NCI-H2196 (cell line): ENCODE results near the gene CD69.

ENCODE experiments used
- DNase-seq: peaks from one replicate; lab custom pipeline; 2025; ENCODE audit not compliant: unreplicated experiment; lab: John Stamatoyannopoulos, UW

CD69 gene

DNA sequence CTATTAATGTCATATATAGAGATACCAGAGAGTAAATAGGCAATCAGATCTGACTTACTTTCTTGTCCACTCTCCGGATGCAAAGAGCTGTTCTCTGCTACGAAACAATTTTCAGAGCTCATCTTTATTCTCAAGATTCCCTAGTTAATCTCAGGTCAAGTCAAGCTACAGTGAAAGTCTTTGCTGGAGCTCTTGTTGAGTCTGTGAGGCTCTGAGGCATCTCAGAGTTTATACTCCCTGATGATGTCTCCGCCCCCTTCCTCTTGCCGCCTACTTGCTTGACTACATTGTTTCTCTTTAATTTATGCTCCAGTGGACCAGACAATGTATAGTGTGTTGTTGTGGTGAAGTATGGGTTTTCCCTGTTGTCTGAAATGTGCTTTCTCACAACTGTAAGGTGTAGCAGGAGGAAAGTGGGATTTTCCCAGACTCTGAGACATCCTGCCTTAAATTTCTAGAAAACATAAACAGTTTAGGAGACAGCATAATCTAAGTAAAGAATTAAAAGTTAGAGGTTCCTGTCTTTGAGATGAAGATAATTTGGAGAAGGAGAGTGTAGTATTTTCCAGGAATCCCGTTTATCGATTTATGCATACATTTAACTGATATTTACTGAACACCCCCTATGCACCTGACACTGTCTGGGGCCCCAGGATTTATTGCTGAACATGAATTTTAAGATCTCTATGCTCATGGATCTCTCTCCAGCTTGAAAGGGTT is at the start of gene CD69:
Gene CD69 (minus strand): TSS at position 203 of the 720 bp plus-strand sequence. CDS start 81 bp downstream, at position 122.
- DNase-seq, result no peak

DNA sequence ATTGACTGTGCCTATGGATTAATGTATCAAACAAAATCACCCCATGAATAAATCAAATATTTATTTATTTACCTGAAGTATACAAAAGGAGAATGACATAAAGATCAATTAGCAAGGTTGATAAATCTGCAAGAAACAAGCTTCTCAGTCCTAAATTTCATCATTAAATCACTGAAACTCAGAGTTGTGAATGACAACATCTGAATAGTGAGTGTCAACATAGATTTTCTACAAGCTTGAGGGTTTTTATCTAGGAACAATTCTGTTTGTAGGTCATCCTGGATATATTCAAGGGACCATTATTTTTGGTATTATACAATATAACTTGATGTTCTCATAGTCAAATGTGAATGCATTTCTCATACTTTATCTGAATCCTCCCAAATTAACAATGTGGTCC is 49.2 kb upstream of the CD69 start:
- no peak for DNase-seq

DNA sequence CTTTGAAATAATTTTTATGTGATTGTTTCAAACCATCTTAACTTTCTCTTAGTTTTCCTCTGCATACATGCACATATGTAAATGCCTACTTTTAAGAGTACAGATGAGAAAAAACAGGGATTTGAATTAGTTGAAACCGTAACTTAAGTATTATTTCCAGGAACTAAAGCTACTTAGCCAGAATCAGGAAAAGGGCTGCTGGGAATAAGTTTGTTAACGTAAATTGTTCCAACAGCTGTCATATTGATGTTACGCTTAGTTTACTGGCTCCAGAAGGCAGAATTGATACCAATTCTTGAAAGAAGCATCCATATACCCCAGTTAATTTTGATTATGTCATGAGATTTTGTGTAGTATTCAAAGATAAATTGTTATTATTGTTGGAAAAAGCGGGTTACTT is 48.6 kb upstream of the CD69 start:
- no peak for DNase-seq

DNA sequence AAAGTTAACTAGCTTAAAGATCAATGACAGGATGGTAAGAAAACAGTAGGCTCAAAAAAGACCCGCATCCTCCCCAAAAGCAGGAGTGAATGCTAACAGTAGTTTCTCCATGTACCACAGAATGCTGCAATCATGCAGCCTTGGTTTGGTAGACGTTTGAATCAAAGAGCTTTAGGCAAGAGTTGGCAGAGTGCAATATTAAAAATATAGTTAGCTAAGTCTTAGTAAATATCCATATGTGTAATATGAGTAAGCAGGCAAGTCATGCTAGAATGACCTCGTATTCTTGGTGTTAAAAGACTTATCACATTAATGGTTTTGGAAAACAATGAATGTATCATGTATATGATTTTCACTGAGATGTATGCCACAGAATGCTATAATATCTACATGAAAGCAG is 47.8 kb upstream of the CD69 start:
- no peak for DNase-seq

DNA sequence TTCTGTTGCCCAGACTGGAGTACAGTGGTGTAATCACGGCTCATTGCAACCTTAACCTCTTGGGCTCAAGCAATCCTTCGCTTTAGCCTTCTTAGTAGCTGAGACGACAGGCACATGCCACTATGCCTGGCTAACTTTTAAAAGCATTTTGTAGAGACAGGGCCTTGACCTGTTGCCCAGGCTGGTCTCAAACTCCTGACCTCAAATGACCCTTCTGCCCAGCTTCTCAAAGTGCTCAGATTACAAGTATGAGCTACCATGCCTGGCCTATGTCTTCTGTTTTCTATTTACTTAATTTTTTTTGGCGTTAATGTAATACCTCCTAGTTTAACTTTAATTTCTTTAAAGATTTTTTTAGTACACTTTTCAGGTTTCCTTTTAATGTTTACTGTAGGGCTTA is 46.0 kb upstream of the CD69 start:
- no peak for DNase-seq

DNA sequence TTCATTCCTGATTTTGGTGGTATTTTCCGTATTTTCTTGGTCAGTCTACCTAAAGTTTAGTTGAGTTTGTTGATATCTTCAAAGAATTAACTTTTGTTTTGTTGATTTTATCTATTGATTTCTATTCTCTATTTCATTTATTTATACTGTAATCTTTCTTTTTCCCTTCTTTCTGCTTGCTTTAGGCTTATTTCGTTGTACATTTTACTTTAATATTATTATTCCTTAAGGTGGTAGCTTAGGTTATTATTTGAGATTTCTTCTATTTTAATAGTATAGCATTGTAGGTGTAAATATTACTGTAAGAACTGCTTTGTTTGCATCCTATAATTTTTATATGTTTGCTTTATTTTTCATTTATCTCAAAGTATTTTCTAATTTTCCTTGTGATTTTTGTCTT is 45.2 kb upstream of the CD69 start:
- DNase-seq, result no peak

DNA sequence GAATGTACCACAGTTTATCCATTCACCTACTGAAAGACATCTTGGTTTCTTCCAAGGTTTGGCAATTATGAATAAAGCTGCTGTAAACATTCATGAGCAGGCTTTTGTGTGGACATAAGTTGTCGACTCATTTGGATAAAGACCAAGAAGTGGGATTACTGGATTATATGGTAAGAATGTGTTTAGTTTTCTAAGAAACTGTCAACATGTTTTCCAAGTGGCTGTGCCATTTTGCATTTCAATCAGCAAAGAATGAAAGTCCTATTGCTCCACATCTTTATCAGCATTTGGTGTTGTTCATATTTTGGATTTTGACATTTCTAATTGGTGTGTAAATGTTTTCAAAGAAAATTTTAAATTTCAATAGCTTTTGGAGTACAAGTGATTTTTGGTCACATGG is 39.3 kb upstream of the CD69 start:
- no peak for DNase-seq

DNA sequence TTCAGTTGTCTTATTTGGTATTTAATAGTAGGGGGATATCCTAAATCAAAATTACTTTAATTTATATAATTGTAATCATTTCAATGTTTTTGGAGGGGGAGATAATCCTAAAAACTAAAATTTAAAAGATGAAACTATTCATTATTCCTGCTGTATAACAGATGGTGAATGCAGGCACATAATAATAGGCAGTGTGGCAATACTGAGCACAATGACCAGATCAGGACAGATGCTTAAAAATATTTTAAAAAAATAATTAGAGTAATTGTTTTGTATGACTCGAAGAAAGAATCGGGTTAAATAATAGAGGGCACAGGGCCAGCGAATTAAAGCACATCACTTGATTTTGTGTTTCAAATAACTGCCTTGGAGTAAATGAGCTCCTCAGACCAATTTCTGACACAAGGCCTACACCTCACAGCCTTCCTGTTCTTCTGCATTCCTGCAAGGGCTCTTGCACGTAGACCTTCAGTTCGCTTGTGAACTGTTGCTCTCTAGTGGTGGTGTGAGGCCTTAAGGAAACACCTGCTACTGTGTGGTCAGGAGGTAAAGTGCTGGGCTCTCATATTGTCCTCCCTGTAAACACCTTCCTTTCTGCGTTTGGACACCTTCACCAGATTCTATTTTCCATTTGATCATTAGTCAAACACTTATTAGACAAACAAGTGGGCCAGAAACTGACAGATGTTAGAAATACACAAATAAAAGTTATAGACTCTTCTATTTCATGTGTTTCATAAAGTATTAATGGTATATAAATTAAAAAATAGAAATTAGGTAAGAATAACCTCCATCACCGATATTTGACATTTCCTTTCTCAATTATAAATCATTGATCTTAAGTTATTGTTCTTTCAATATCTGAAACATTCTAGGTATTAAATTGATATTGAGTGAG is 37.3 kb upstream of the CD69 start:
- DNase-seq, result peak; percentile 3

DNA sequence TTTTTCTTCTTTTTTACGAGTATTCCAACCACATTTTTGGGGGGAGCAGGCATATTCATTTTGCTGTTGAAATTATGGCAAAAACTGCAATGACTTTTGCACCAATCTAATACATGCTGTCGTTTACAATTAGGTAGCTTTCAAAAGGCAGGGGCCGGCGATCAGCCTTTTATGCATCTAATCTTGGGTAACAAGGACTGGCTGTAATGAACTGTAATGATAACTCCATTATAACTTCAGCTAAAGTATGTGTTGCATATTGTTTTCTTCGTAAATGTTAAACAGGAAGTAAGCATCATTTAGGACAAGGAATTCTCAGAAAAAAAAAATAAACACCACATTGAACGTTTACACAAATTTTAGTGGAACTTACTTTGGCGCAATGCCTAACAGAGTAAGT is 36.3 kb upstream of the CD69 start:
- DNase-seq, result no peak

DNA sequence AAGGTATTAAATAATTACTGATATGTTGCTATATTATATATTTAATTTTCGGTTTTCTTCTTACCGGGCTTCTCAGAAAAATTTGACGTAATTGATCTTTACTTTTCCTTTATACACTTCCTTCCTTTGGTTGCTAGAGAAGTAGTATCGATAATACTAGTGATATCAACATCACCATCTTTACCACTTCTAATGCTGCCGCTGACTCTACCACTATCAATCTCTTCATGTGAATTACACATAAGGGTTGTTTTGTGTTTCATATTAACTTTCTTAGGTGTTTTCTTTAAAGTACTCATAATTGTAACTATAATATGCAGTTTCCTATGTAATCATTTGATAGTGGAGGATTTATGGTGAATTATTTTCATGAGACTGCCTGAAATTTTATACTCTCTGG is 35.6 kb upstream of the CD69 start:
- DNase-seq, result no peak

DNA sequence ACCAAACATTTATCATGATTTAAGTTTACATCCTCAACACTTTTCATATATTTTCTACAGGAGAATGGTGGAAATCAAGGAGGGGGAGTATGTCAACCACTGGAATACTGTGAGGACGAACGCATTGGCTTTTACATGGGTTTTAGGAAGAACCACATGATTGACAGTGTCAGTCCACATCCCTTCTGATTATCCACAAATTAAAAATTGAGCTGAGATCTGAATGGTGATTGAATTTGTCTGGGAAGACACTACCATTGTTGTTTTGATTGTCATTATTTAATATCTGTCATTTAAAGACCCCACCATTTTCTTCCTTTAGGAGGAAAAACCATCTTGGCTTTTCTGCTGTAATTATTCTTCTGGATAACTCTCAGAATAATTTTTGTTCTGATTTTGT is 35.2 kb upstream of the CD69 start:
- DNase-seq, result no peak

DNA sequence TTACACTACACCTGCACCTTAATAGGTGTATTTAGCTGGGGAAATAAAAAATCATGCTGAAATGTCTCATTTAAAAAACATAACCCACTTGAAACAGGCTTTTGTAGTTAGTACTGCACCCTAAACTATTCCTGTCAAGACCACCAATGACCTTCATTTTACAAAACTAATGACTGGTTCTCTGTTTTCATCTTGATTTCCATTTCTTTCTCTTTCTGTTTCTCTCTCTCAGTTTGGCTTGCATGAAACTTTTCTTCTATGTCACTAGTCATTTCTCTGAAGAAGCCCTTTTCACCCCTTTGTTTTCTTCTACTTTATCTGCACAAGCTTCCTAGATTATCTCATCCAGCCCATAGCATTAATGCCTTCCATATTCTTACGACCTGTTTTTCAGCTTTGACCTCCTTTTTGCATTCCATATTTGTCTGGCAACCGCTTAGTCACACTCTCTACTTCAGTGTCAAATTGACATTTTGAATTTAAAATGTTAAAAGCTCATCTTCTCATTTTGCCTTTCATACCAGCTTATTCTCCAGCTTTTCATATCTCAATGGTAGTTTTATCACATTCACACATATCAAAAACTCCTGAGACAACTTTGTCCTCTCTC is 33.9 kb upstream of the CD69 start:
- DNase-seq, result no peak

DNA sequence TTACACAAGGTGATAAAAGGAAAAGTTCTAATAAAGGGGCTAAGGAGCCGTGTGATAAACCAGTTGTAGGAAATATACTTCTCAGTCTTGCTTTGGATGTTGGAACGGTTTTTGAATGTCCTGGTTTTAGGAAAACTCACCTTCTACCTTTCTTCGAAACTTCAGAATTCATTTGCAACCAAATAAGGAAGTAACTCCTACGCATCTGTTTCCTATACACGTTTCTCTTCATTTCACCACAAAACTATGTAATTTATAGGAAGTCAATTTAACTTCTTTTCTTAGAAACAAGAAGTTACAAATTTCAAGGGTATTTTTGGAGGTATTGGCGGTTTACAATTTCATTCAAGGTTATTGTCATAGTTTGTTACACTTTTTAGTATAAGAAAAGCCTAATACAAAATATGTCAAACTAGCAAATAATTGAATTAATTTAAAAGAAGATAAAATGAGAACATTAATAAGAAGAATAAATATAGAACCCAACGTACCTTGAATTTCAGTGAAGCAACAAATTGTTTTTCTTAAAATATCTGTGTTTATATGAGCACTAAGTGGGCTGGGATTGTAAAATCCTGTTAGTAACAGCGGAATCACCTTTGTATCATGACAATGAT is 33.2 kb upstream of the CD69 start:
- no peak for DNase-seq

DNA sequence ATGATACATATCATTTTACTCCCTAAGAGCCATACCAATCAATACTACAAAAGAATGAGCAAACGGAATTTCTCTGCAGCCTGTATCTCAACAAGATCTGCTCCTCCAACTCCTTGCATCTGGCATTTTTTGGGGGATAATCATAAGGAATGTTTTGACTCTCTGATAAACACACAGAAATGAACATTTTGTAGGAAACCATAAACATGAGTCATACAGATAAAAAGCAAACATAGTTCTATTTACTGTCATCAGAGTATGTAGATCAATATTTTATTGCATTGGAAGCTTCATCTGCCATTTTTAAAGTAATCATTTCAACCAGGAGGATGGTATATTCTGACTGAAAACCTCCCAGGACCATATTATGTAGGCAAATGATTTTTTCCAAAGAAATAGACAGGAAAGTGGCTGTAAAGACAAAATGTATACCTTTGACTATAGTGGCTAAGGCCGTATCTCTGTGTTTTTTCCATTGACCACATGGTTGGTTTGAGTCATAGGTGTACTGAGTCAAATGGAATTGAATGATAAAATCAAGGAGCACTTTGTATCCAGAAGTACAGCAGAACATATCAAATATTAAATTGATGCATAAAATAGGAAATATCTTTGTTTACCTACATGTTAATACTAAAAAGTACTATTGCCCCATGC is 32.4 kb upstream of the CD69 start:
- DNase-seq, result no peak

DNA sequence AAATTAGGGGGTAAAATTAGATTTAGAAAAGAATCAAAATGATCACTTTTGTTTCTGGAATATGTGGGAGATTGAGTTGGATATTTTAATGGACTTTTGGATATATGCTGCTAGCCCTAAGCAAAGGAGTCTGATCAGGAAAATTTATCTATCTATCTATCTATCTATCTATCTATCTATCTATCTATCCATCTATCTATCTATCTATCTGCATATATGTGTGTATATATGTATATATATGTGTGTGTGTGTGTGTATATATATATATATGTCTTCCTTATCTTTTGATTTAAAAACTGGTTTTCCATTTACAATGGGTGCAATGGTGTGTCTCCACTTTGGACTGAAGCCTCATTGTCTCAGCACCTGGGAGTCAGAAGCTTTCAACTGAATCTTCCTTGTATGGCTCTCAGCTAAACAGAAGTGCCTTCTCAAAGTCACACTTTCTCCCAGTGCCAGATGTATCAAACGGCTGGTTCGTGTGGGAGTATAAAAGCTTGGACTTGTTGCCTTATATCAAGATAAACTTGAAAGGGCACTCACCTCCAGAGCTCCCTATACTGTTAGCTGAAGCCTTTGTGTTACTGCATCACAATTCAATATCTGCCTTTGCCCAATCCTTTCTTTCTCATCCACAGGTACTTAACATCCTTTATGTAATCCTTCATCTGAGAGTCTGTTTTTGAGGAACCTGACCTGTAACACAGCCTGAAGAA is 31.6 kb upstream of the CD69 start:
- DNase-seq, result no peak

DNA sequence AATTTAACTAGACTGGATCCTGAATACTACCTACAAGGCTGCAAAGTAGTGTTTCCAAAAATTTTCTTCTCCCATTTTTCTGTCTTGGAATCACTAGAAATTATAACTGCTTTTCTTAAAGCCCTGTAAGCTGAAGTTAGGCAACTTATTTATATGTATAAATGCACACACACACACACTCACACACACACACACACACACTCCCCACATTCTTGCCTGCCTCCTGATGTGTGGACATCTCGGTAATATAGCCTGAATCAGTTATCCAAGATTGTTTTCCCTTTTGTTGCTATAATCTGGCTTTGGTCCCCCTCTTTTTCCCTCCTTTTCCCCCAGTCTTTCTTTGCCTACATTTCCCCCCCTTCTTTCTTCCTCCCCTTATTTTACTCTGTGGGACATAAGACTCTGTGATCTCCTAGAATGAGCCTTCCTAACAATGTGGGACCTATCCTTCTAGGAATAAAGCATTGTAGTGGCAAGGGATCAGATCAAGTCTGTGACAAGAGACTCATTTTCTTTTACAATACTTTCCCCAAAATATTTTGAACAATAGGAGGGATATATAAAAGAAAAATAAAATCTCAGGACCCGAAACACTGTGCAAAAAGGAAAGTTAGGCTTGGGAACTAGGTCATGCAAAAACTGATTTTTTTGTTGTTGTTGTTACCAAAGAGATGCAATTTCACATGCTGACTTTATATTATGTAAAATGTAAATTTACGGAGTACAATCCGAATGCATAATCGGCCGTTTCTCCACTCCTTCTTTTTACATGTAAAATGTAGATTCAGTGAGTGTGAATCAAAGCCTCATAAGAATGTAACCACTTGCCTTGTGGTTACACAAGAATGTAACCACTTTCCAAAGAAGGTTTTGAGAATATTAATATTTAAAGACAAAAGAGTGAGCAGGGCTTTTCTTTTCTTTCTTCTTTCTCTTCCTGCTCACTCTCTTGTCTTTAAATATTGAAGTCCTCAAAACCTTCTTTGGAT is 26.3 kb upstream of the CD69 start:
- DNase-seq, result no peak

DNA sequence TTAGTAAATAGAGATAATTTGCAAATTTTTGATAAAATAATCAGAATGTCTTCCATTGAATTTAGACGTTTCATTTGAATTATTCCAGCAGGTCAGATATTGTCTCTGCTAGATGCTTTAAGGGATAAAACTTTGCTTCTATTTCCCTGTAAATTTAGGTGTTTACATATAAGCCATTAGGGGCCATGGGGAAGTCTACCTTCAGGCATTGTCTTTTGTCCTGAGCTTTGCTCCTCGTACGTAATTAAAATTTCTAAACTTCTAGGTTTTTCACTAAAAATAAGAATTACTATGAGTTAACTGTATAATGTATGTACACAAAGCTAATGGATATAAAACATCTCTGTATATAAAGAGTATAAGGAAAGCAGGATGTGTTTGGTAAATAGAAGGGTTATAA is 24.1 kb upstream of the CD69 start:
- DNase-seq, result no peak

DNA sequence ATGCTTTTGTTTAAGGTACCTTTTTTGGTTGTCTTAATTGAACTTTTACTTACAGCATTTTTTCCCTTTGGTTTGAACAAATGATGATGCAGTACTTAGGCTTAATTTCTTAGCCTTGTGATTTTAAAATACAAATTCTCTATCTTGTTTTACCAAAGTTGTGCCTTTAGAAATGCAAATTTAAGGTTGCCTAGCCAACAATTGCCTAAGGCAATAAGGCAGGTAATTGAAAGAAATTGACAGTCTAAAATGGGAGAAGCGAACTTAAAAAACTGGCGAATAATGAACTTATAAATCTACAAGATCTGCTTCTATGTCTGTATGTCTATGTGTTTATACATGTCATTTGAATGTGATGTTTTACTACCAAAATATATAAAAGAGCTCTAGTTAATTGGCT is 23.6 kb upstream of the CD69 start:
- no peak for DNase-seq
